ENCODE results near the gene GPC6. TPM values are rescaled to one million over a fixed set of nuclear protein-coding genes. Genes with fewer than 3 reads are reported as not detected.

Gene GPC6
- total RNA-seq, 2 donors from 2014 or later: 3.4 to 5.3 TPM

DNA sequence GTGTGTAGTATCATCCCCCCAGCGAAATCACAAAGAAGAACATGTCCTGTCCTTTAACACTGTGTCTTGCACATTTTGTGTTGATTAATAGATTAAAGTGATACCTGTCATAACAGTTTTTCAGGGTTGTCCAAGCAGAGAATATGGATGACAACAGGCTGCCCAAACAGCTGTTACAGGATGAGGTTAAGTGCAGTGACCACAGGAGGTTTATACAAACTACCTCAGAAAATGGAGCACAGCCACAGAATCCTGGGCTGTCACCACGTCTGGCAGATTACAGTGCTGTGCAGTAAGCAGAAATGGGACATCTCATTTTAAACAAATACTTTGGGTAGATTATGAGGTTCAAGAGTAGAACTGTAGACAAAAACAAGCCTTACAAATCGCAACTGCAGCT, 677.3 kb downstream of the GPC6 start:
- 68% methylated on average over 3 of the region's 3 CpGs for WGBS
- H3K4me1 ChIP-seq (replicated peaks): no peaks in the 10 kb centered on the region

DNA sequence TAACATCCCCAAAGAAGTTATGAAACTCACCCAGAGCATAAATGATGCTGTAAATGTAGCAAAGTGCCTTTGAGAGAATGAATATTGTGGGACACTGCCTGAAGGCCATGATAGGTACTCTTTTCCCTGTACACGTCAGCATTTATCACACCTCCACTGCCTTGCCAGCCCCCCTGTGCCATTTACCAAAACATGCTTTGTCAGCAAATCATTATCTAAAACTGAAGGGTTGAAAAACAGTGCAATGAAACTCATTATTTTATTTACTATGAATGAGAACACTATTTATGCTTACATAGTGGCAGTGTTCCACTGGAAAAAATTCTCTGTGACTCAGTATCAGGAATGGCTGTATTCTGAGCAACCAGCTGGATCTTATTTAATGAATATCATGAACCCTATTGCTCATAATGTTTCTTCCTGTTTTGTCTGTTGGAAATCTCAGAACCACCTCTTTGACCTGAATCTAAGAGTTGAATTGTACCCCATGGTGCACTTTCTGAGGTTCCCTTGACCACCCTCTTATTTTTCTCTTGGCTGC, 688.7 kb downstream of the GPC6 start:
- no peaks in the 10 kb centered on the region for H3K36me3 ChIP-seq
- H3K9me3 ChIP-seq: no peaks in the 10 kb centered on the region
- no peaks in the 10 kb centered on the region for H3K27me3 ChIP-seq (replicated peaks; ENCODE audit: insufficient read depth)
- H3K4me3 ChIP-seq: no peak overlapping the region
- DNase-seq (ENCODE audit: low spot score): no peak
- TF ChIP-seq POLR2A (IDR thresholded peaks at IDR 0.05) (no peak), POLR2AphosphoS5 (IDR thresholded peaks at IDR 0.05) (no peak)
- TF ChIP-seq, protein P1, sequence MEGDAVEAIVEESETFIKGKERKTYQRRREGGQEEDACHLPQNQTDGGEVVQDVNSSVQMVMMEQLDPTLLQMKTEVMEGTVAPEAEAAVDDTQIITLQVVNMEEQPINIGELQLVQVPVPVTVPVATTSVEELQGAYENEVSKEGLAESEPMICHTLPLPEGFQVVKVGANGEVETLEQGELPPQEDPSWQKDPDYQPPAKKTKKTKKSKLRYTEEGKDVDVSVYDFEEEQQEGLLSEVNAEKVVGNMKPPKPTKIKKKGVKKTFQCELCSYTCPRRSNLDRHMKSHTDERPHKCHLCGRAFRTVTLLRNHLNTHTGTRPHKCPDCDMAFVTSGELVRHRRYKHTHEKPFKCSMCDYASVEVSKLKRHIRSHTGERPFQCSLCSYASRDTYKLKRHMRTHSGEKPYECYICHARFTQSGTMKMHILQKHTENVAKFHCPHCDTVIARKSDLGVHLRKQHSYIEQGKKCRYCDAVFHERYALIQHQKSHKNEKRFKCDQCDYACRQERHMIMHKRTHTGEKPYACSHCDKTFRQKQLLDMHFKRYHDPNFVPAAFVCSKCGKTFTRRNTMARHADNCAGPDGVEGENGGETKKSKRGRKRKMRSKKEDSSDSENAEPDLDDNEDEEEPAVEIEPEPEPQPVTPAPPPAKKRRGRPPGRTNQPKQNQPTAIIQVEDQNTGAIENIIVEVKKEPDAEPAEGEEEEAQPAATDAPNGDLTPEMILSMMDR (IDR thresholded peaks at IDR 0.05): no peak
- intact Hi-C loops (cut with DNase I): no loop called here
- H3K27ac ChIP-seq: no peak overlapping the region
- H3K4me1 ChIP-seq (replicated peaks): no peaks in the 10 kb centered on the region
- 76% methylated on average over 1 of the region's 1 CpG for WGBS

More for the DNA sequence above, 677.3 kb downstream of the GPC6 start:
- H3K36me3 ChIP-seq: no peaks in the 10 kb centered on the region
- intact Hi-C loops (cut with DNase I): no loop called here
- no peak for TF ChIP-seq POLR2A (IDR thresholded peaks at IDR 0.05)
- TF ChIP-seq, protein P1 (IDR thresholded peaks at IDR 0.05): no peak
- TF ChIP-seq POLR2AphosphoS5 (IDR thresholded peaks at IDR 0.05): no peak
- no peaks in the 10 kb centered on the region for H3K27me3 ChIP-seq (replicated peaks; ENCODE audit: insufficient read depth)
- H3K9me3 ChIP-seq: no peaks in the 10 kb centered on the region
- H3K27ac ChIP-seq: no peak overlapping the region
- no peak for DNase-seq (ENCODE audit: low spot score)
- no peak overlapping the region for H3K4me3 ChIP-seq

DNA sequence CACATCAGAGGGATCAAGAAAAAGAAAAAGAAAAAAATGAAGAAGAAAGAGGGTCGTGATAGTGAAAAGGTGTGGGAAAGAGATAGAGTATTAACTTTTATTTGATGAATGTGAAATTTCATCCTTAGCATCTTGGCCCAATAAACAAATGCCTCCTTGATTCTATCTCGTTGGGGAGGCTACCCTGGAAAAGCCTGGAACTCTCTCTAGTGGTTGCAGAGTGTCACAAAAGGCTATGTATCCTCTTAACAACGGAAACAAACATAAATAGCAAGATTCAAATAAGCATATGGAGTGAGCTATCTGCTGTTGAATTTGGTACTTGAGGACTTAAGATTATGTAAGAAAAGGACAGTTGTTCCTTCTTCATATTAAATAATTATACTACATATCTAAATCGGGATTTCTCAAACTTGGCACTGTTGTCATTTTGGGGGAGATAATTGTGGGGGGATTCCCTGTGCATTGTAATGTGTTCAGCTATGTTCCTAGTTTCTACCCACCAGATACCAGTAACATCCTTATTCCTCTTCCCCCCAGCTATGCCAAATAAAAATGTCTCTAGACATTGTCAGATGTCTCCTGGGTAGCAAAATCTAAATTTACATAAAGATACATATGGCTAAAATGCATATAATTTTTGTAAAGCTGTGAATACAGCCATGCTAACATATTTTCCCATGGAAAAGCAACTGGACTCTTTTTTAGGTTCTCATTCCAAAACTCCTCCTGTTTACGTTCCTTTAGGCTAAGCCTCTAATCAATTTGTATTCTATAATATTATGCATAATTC, 695.7 kb downstream of the GPC6 start:
- no peak for DNase-seq (ENCODE audit: low spot score)
- H3K36me3 ChIP-seq: no peaks in the 10 kb centered on the region
- no peaks in the 10 kb centered on the region for H3K4me1 ChIP-seq (replicated peaks)
- no peaks in the 10 kb centered on the region for H3K27me3 ChIP-seq (replicated peaks; ENCODE audit: insufficient read depth)
- no peak overlapping the region for H3K4me3 ChIP-seq
- H3K27ac ChIP-seq: no peak overlapping the region
- intact Hi-C loops (cut with DNase I): no loop called here
- TF ChIP-seq POLR2AphosphoS5 (IDR thresholded peaks at IDR 0.05) (no peak), POLR2A (IDR thresholded peaks at IDR 0.05) (no peak)
- TF ChIP-seq, protein P1 (IDR thresholded peaks at IDR 0.05): no peak
- no peaks in the 10 kb centered on the region for H3K9me3 ChIP-seq
- WGBS: 73% methylated on average over 5 of the region's 5 CpGs

DNA sequence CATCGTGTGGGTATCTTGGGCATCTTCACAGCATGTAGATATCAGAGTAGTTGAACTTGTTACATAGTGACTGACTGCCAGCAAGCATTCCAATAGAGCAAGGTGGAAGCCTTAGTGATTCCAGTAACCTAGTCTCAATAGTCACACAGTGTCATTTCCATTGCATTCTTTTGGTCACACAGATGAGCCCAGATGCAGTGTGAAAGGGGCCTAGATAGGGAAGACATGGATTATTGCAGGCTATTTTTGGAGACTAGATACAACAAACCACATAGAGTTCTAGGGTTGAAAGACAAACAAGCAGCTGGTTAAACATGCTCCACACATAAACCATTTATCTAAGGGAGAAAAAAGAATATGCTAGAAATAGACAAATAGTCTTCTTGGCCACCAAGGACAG, 699.4 kb downstream of the GPC6 start:
- intact Hi-C loops (cut with DNase I): no loop called here
- Histone ChIP-seq H3K27ac (no peak overlapping the region), H3K27me3 (replicated peaks; ENCODE audit: insufficient read depth) (no peaks in the 10 kb centered on the region), H3K4me1 (replicated peaks) (no peaks in the 10 kb centered on the region), H3K36me3 (no peaks in the 10 kb centered on the region), H3K4me3 (no peak overlapping the region), H3K9me3 (no peaks in the 10 kb centered on the region)
- DNase-seq (ENCODE audit: low spot score): no peak
- 84% methylated on average over 1 of the region's 1 CpG for WGBS
- TF ChIP-seq, protein P1 (IDR thresholded peaks at IDR 0.05): no peak
- TF ChIP-seq POLR2A (IDR thresholded peaks at IDR 0.05): no peak
- TF ChIP-seq POLR2AphosphoS5 (IDR thresholded peaks at IDR 0.05): no peak

GRCh38 chr13:93926425-93926824, 699.8 kb downstream of the GPC6 start:
- Histone ChIP-seq H3K4me3 (no peak overlapping the region), H3K9me3 (no peaks in the 10 kb centered on the region), H3K36me3 (no peaks in the 10 kb centered on the region), H3K27ac (no peak overlapping the region), H3K4me1 (replicated peaks) (no peaks in the 10 kb centered on the region), H3K27me3 (replicated peaks; ENCODE audit: insufficient read depth) (no peaks in the 10 kb centered on the region)
- 44% methylated on average over 1 of the region's 1 CpG for WGBS
- intact Hi-C loops (cut with DNase I): no loop called here
- TF ChIP-seq POLR2A (IDR thresholded peaks at IDR 0.05): no peak
- TF ChIP-seq, protein P1 (IDR thresholded peaks at IDR 0.05): no peak
- TF ChIP-seq POLR2AphosphoS5 (IDR thresholded peaks at IDR 0.05): no peak
- DNase-seq (ENCODE audit: low spot score): no peak
